IPS DF 19.7 (cell line): ENCODE data around the gene FSD2.
"Not testable (repeated sequence)": the region's sequence is repeated elsewhere in the genome, so short reads cannot be mapped to it uniquely, and the experiment has no call there.

Experiments used
- DNase-seq: peaks from one replicate; pipeline ENCODE4 v3.0.0-alpha.2; 2013; ENCODE audit warnings: low read depth, low spot score

The FSD2 gene

GRCh38 chr15:82831894-82832600 is 26.2 kb upstream of the FSD2 start:
- no peak for DNase-seq

GRCh38 chr15:82830427-82831173 is 24.7 kb upstream of the FSD2 start:
- DNase-seq: no peak

- no peak for DNase-seq
These were observed 23.4 kb upstream of the FSD2 start for GRCh38 chr15:82829234-82829633.

GRCh38 chr15:82828075-82828474 is 22.2 kb upstream of the FSD2 start:
- DNase-seq: no peak

- DNase-seq: no peak
These were observed 17.2 kb upstream of the FSD2 start for GRCh38 chr15:82823049-82823448.

GRCh38 chr15:82821851-82822250 is 16.0 kb upstream of the FSD2 start:
- DNase-seq: not testable (repeated sequence)

GRCh38 chr15:82821396-82821795 is 15.5 kb upstream of the FSD2 start:
- DNase-seq: not testable (repeated sequence)

- DNase-seq: no peak
These were observed 14.3 kb upstream of the FSD2 start for GRCh38 chr15:82820128-82820527.

GRCh38 chr15:82812994-82813393 is 7.1 kb upstream of the FSD2 start:
- no peak for DNase-seq

- DNase-seq: no peak
These were observed 5.1 kb upstream of the FSD2 start for GRCh38 chr15:82810890-82811426.

- no peak for DNase-seq
These were observed 4.4 kb upstream of the FSD2 start for GRCh38 chr15:82810061-82810889.

- peak; percentile 87 for DNase-seq
These were observed 3.6 kb upstream of the FSD2 start, which contains the start of gene WHAMM for GRCh38 chr15:82809308-82810060. WHAMM (plus strand) TSS chr15:82809628; CDS start chr15:82809727, 99 bp downstream.

GRCh38 chr15:82808634-82809041 is 2.8 kb upstream of the FSD2 start:
- no peak for DNase-seq

- DNase-seq: no peak
These were observed 2.2 kb upstream of the FSD2 start for GRCh38 chr15:82807920-82808633.

- no peak for DNase-seq
These were observed 1.3 kb downstream of the FSD2 start for GRCh38 chr15:82804575-82804949.

- no peak for DNase-seq
These were observed 1.9 kb downstream of the FSD2 start for GRCh38 chr15:82803793-82804574.

GRCh38 chr15:82802497-82802896 is 3.4 kb downstream of the FSD2 start:
- no peak for DNase-seq

- DNase-seq: no peak
These were observed 6.6 kb downstream of the FSD2 start for GRCh38 chr15:82799183-82799841.

GRCh38 chr15:82798531-82799166 is 7.2 kb downstream of the FSD2 start:
- no peak for DNase-seq
